Ectodermal cell (in vitro differentiated cells): ENCODE measurements around the gene DPYSL3.

Experiments used
- H3K27ac ChIP-seq: 2 replicates; pipeline ENCODE4 v1.7.0; 2013; ENCODE audit warnings: mild to moderate bottlenecking, low read depth, low read length; ENCODE audit not compliant: insufficient read depth, poor library complexity, severe bottlenecking
- H3K27me3 ChIP-seq: 2 replicates; pipeline ENCODE4 v1.7.0; 2013; ENCODE audit warnings: mild to moderate bottlenecking, low read length; ENCODE audit not compliant: insufficient read depth, control insufficient read depth, poor library complexity, severe bottlenecking
- H3K36me3 ChIP-seq: one replicate; pipeline ENCODE4 v1.7.0; 2013; ENCODE audit warnings: low read length; ENCODE audit not compliant: control insufficient read depth, insufficient read depth
- H3K4me1 ChIP-seq: one replicate; pipeline ENCODE4 v1.7.0; 2013; ENCODE audit warnings: low read length; ENCODE audit not compliant: control insufficient read depth, insufficient read depth
- H3K4me3 ChIP-seq: 2 replicates; pipeline ENCODE4 v1.7.0; 2013; ENCODE audit warnings: low read depth, low read length, control low read depth; ENCODE audit not compliant: insufficient read depth
- H3K9me3 ChIP-seq: 2 replicates; pipeline ENCODE4 v1.7.0; 2013; ENCODE audit warnings: mild to moderate bottlenecking, low read length, moderate library complexity; ENCODE audit not compliant: control insufficient read depth
- WGBS, 2 experiments: methylation state at CpG; one replicate each; pipeline ENCODE4 v1.1.7; 2013; ENCODE audit warnings: missing lambda C conversion rate in 2 of 2; 5-methylcytosine and 5-hydroxymethylcytosine counted together

The DPYSL3 gene

GRCh38 chr5:147544556-147544955 lies 34.7 kb upstream of the DPYSL3 start:
- no peaks in the 10 kb centered on the region for H3K9me3 ChIP-seq
- no peak overlapping the region for H3K27ac ChIP-seq
- no peaks in the 10 kb centered on the region for H3K27me3 ChIP-seq
- no peaks in the 10 kb centered on the region for H3K36me3 ChIP-seq
- no peaks in the 10 kb centered on the region for H3K4me1 ChIP-seq
- H3K4me3 ChIP-seq = no peak overlapping the region
- WGBS, 2 experiments = 89 to 90% methylated on average over 5 of the region's 5 CpGs

DNA sequence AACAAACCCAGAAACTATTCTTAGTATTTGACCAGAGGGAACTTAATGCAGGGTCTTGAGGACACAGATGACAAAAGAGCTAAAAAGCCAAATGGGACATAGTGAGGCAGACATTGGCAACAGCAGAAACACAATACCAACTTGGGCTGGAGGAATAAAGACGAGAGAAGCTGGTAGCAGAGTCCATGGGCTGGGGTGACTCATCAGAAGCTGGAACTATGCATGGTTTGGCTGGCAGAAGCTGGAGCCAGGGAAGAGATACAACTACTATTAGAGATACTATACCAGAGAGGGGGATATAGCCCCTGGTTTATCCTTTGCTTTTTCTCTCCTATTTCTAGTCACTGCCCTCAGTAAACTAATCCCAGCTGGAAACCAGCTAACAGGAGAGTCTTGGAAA lies 29.2 kb upstream of the DPYSL3 start:
- Histone ChIP-seq H3K4me1 (no peaks in the 10 kb centered on the region), H3K4me3 (no peak overlapping the region), H3K36me3 (no peaks in the 10 kb centered on the region), H3K9me3 (no peaks in the 10 kb centered on the region), H3K27ac (no peak overlapping the region), H3K27me3 (no peaks in the 10 kb centered on the region)
- WGBS, 2 experiments = 73 to 78% methylated on average over 1 of the region's 1 CpG

DNA sequence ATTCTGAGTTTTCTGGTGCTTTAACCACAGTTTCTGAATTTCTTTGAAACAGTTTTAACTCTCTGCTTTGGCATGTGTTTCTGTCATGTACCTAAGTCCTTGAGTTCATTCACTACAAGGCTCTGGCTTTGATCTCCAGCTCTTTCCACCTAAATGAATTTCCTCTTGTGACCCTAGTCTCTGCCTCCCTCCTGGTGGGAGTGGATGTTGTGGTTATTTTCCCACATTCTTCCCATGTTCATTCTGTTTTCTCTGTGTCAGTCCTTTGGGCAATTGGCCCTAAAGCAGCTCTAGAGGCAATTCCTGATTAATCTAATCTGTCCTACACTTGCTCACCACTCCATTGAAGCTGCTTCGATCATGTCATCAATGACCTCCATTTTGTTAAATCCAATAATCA lies 28.4 kb upstream of the DPYSL3 start:
- Histone ChIP-seq H3K27ac (no peak overlapping the region), H3K36me3 (no peaks in the 10 kb centered on the region), H3K4me1 (no peaks in the 10 kb centered on the region), H3K9me3 (no peaks in the 10 kb centered on the region), H3K4me3 (no peak overlapping the region), H3K27me3 (no peaks in the 10 kb centered on the region)
- WGBS, 2 experiments = 94 to 95% methylated on average over 1 of the region's 1 CpG

DNA sequence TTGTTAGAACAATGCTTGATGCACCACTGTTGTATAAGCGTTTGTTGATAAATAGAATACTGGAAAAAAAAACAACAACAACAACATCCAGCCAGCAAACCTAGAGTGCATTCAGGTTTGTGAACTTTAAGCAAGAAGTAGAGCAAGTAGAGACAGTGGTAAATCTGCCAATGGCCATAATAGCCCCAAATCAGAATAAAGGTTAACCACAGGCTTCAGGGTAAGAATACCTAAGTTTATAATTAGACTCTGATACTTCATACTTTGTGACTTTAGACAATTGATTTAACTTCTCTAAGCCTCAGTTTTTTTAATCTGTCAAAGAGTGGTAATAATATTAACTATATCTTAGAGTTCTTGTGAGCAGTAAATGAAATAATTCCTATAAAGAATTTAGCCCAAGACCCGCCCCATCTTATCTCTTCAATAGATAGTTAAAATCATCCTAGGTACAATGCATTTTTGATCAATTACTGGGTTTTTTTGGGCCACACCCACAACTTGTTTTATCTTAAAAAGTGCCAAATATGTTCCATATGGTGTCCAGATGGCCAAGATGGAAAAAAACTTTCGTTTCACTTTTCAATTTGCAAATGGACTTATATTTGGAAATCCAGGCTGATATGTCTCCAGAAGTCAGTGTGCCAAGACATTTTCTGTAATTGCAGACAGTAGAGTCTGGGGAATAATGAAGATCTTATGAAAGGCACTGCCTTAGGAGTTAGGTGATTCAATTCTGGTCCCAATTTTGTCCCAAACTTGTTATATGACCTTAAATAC lies 24.5 kb upstream of the DPYSL3 start:
- Histone ChIP-seq H3K9me3 (no peaks in the 10 kb centered on the region), H3K27me3 (no peaks in the 10 kb centered on the region), H3K27ac (no peak overlapping the region), H3K36me3 (no peaks in the 10 kb centered on the region), H3K4me3 (no peak overlapping the region), H3K4me1 (no peaks in the 10 kb centered on the region)
- WGBS, 2 experiments = 89 to 91% methylated on average over 2 to 3 of the region's 3 CpGs

DNA sequence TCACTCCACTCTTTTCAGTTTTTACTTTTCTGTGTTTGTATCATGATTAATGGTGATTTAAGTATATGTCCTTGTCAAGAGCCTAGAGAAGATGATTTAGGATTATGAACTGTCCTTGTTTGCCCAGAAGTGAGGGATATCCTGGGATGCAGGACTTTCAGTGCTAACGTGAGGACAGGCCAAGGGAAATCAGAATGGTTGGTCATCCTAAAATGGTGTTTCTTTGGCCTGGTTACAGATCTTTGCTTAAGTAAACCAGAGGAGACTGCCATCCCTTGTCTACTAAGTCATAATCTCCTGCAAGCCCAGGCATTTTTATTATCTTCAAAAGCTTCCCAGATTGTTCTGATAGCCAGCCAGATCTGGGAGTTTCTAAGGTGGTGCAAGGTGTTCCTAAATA lies 22.3 kb upstream of the DPYSL3 start:
- WGBS, 2 experiments = 94 to 98% methylated on average over 1 of the region's 1 CpG
- Histone ChIP-seq H3K27me3 (no peaks in the 10 kb centered on the region), H3K4me1 (no peaks in the 10 kb centered on the region), H3K27ac (no peak overlapping the region), H3K4me3 (no peak overlapping the region), H3K36me3 (no peaks in the 10 kb centered on the region), H3K9me3 (no peaks in the 10 kb centered on the region)

DNA sequence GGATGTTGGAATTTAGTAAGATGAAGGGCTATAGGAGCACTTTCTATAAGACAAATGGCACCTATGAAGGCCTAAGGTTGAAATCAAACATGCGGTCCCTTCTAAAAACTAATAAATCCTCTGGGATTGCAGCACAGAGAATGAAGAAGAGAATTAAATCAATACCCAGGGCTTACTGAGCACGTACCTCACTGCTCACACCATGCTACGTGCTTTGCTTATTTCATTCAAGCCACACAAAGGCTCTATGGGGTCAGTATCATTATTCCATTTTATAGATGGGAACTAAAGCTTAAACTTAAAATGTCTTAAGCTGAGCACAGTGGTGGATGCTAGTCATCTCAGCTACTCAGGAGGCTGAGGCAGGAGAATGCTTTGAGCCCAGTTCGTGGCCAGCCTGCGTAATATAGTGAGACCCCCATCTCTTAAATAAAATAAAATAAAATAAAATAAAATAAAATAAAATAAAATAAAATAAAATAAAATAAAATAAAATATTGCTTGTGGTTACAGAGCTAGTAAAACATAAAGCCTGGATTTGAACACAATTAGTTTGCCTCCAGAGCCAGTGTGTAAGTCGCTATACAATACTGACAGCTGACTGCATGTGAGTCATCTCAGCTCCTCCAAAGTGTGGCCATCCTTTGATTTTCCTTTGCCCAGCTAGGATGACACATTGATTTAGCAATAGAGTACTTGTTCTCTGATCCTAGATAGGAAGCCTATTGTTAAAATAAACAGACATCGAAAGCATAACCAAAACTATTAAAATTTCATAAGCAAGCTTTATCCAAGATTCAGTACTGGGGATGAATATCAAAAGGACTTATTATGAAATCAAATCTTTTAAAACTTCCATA lies 20.9 kb upstream of the DPYSL3 start:
- no peak overlapping the region for H3K27ac ChIP-seq
- 89 to 96% methylated on average over 4 to 5 of the region's 7 CpGs for WGBS, 2 experiments
- no peaks in the 10 kb centered on the region for H3K36me3 ChIP-seq
- H3K4me3 ChIP-seq = no peak overlapping the region
- no peaks in the 10 kb centered on the region for H3K4me1 ChIP-seq
- no peaks in the 10 kb centered on the region for H3K9me3 ChIP-seq
- no peaks in the 10 kb centered on the region for H3K27me3 ChIP-seq

DNA sequence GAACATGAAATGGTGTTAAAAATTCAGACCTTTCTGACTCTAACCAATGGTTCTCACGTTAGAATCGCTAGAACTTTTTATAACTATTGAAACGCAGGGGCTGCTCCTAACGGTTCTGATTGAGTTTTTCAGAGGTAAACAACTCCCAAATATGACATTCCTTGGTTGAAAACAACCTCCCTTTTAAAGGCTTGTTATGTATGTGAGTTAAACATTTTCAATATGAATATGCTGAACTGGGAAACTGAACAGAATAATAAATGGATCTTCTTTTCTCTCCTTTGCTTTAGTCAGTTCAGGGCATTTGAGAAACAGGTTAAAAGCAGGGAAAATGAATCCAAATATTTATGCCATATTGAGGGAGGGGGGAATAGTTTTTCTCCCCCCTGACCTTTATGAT lies 13.2 kb upstream of the DPYSL3 start:
- H3K36me3 ChIP-seq = no peaks in the 10 kb centered on the region
- H3K27me3 ChIP-seq = no peaks in the 10 kb centered on the region
- H3K4me1 ChIP-seq = peaks cover 9% of the 10 kb centered on the region
- H3K9me3 ChIP-seq = no peaks in the 10 kb centered on the region
- no peak overlapping the region for H3K4me3 ChIP-seq
- no peak overlapping the region for H3K27ac ChIP-seq
- WGBS, 2 experiments = 74 to 86% methylated on average over 4 of the region's 4 CpGs

- H3K27ac ChIP-seq = no peak overlapping the region
Observed at GRCh38 chr5:147522435-147522834, 12.6 kb upstream of the DPYSL3 start.

DNA sequence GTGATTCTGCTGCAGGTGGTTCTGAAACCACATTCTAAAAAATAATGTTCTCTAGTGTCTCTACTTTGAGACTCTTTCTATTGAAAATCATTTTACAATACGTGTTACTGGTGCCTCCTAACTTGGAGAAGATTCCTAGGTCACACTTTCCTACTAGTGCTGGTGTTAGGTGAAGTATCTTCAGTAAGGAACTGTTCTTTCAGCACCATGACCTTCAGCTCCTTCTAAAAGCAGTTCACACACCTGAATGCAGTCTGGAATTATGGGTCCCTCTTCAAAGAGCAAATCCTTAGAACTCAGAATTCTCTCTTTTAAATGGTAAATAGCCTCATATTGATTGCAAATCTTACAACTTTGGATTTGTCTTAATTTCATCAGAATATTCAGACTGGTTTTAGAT lies 10.6 kb upstream of the DPYSL3 start:
- H3K36me3 ChIP-seq = no peaks in the 10 kb centered on the region
- H3K27me3 ChIP-seq = no peaks in the 10 kb centered on the region
- no peaks in the 10 kb centered on the region for H3K9me3 ChIP-seq
- 40 to 77% methylated on average over 1 of the region's 1 CpG for WGBS, 2 experiments
- no peak overlapping the region for H3K27ac ChIP-seq
- H3K4me3 ChIP-seq = no peak overlapping the region
- peaks cover 9% of the 10 kb centered on the region for H3K4me1 ChIP-seq

More at GRCh38 chr5:147522435-147522834, 12.6 kb upstream of the DPYSL3 start:
- H3K4me1 ChIP-seq = peaks cover 9% of the 10 kb centered on the region
- H3K9me3 ChIP-seq = no peaks in the 10 kb centered on the region
- H3K27me3 ChIP-seq = no peaks in the 10 kb centered on the region
- no peaks in the 10 kb centered on the region for H3K36me3 ChIP-seq
- no peak overlapping the region for H3K4me3 ChIP-seq
- WGBS, 2 experiments = 11 to 23% methylated on average over 2 of the region's 3 CpGs

DNA sequence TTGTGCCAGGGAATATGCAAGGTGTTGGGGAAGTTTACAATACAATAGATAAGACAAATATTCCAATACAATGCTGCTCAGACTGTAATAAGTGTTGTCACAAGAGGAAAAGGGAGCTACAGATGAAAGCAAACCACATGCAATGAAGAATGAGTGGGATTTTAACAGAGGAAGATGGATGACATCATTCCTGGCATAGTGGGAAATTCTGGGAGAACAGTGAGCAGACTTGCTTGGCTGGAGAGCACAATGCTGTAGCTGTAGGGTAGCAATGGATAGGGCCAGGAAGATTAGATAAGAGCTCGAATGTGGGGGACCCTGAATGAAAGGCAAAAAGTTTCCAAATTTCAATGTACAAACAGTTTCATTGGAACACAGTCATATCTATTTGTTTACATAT lies 9.5 kb upstream of the DPYSL3 start:
- Histone ChIP-seq H3K36me3 (no peaks in the 10 kb centered on the region), H3K4me1 (peaks cover 9% of the 10 kb centered on the region), H3K27ac (no peak overlapping the region), H3K9me3 (no peaks in the 10 kb centered on the region), H3K27me3 (no peaks in the 10 kb centered on the region), H3K4me3 (no peak overlapping the region)
- 100% methylated on average over 1 of the region's 1 CpG for WGBS, 2 experiments
